Pancreas (tissue), 10 donors: ENCODE results near the gene SLC35A2. TPM values are rescaled to one million over a fixed set of nuclear protein-coding genes. Genes with fewer than 3 reads are reported as not detected.
A peak's percentile ranks its signal among the peaks of the same experiment; 100 is the strongest.

Source experiments
- ATAC-seq, 4 donors: fragments of 200-7000 bp; cut with Tn5 transposase; one replicate each; pipeline versions ENCODE4 v1.8.0 to v1.9.1; 2020; ENCODE audit warnings: mild to moderate bottlenecking in 4 of 4, moderate library complexity in 4 of 4
- DNase-seq, 6 donors: peaks; one replicate each; pipeline ENCODE4 v3.0.0-alpha.2; 2020
- FAIRE-seq: peaks from 2 replicates; lab custom pipeline; 2012; peaks lifted over from hg19 to GRCh38; lab: Jason Lieb, UNC
- H3K27ac ChIP-seq, 4 donors: fragments of 200-600 bp; sonication (generic); 1 replicate in 3 of 4; 2 replicates in 1 of 4; pipeline versions ENCODE4 v1.5.0 to v1.8.0; 2020
- H3K27me3 ChIP-seq, 4 donors: fragments of 200-600 bp; one replicate each; pipeline ENCODE4 v1.8.0; 2021
- H3K36me3 ChIP-seq, 3 donors: fragments of 200-600 bp; sonication (generic) in 1 of 3; one replicate each; pipeline versions ENCODE4 v1.5.0 to v1.8.0; 2020 to 2021
- H3K4me1 ChIP-seq, 3 donors: fragments of 200-600 bp; one replicate each; pipeline ENCODE4 v1.8.0; 2021
- H3K4me3 ChIP-seq, 4 donors: fragments of 200-600 bp; sonication (generic) in 2 of 4; one replicate each; pipeline versions ENCODE4 v1.5.0 to v1.8.0; 2020 to 2021
- H3K9me3 ChIP-seq, 4 donors: fragments of 200-600 bp; one replicate each; pipeline ENCODE4 v1.8.0; 2021
- WGBS, 2 donors: extraction: QIAGEN DNeasy Blood & Tissue Kit; methylation state at CpG; one replicate each; pipeline ENCODE4 v1.1.7; 2013; 5-methylcytosine and 5-hydroxymethylcytosine counted together
- intact Hi-C, 3 donors: fragments of 100-400 bp; cut with DNase I; formaldehyde crosslinking; loops; one replicate each; pipeline versions ENCODE4 v1.11.1 to v1.14.2; 2022
- polyA plus RNA-seq, 2 donors: library from polyadenylated mRNA; stranded (reverse); fragments of 200-250 nt; gene quantifications; one replicate each; pipeline ENCODE4 v1.2.3, GENCODE V29; 2013
- total RNA-seq, 6 donors: library from RNA; stranded (reverse); fragmentation: NEBNext Ultra II Directional in 4 of 6; extraction: Animal tissue kit (Norgen Biotek cat#: 25700) in 4 of 6; gene quantifications; one replicate each; pipeline versions ENCODE4 v1.2.1 to v1.2.4, GENCODE V29; 2021 to 2023
- TF ChIP-seq, protein P1 (sequence below), 4 donors: fragments of 200-600 bp; sonication (generic) in 3 of 4; IDR thresholded peaks; one replicate each; pipeline versions ENCODE4 v1.5.0 to v1.8.0; 2021; ENCODE audit warnings: antibody characterized with exemption in 4 of 4
- donor health status: healthy with polysubstance abuse.
- donor health status: DM: no; HTN: no; CAD: no; lungs with moderate emphysema.
- donor health status: DM: no; HTN: no; CAD: no.
- donor health status: control.
- donor health status: control.
- donor health status: Bipolar disorder and iron deficiency.
- donor health status: DM: yes; HTN: yes; CAD: no.
- donor health status: DM: no; HTN: no; CAD: no.
- donor health status: DM: no; HTN: no; CAD: no.
- donor health status: DM: yes; HTN: yes; CAD: no.

The SLC35A2 gene
- total and polyA plus RNA-seq, 8 donors = 7.1 to 20.6 (median 14.6) TPM

DNA sequence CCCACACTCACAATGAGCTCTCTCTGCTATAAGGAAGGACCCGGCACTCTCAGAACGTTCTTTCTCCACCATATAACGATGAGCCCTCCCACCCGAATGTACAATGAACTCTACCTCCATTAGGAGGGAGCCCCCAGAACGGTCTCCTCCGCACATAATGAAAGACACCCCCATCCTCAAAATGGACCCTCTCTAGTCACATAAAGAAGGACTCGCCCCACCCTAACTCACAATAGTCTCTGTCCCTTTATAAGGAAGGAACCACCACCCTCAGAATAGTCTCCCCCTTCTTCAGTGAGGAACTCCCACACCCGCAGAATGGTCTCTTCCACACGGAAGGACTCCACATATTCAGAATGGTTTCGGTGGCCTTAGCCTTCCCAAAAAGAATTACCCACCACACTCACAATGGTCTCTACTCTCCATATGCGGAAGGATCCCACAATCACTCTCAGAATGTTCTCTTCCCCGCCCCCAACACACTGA lies 477 bp downstream of the SLC35A2 start:
- no peak for FAIRE-seq
- peak overlapping the region; percentile 38 to 84 (median 74) for H3K27ac ChIP-seq
- peak in 1 of 4 donors; percentile 3 for ATAC-seq

DNA sequence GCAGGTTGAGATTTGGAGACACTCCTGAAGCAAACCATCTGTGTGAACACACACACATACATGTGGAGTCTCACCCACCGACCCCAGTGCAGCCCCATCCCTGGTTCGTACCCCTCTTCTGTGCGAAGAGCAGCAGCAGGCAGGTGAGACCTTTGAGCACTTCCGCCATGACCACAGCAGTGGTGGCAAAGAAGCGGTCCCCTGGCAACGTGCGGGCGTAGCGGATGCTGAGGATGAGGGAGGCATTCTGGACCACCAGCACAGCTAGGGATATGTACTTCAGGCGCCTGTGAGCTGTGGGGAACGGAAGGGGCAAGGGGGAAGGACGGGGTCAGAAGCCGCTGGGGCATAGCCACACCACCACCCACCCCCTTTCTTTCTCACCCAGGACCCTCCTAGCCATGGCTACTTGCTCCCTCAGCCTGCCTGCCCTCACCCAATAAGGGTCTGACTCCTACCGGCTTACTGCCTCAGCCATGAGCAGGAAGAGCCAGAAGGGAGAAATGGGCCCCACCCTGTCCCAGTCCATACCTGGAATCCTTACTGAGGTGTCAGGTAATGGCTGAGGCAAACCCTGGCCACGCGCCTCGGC lies 1.6 kb downstream of the SLC35A2 start:
- Histone ChIP-seq H3K27ac (no peak overlapping the region), H3K9me3 (no peaks in the 10 kb centered on the region), H3K36me3 (peaks cover 0 to 5% (median 0%) of the 10 kb centered on the region in 3 donors), H3K4me3 (no peak overlapping the region), H3K27me3 (no peaks in the 10 kb centered on the region), H3K4me1 (no peaks in the 10 kb centered on the region)
- ATAC-seq = no peak
- intact Hi-C loops = no loop called here
- TF ChIP-seq, protein P1, sequence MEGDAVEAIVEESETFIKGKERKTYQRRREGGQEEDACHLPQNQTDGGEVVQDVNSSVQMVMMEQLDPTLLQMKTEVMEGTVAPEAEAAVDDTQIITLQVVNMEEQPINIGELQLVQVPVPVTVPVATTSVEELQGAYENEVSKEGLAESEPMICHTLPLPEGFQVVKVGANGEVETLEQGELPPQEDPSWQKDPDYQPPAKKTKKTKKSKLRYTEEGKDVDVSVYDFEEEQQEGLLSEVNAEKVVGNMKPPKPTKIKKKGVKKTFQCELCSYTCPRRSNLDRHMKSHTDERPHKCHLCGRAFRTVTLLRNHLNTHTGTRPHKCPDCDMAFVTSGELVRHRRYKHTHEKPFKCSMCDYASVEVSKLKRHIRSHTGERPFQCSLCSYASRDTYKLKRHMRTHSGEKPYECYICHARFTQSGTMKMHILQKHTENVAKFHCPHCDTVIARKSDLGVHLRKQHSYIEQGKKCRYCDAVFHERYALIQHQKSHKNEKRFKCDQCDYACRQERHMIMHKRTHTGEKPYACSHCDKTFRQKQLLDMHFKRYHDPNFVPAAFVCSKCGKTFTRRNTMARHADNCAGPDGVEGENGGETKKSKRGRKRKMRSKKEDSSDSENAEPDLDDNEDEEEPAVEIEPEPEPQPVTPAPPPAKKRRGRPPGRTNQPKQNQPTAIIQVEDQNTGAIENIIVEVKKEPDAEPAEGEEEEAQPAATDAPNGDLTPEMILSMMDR (IDR thresholded peaks at IDR 0.05) = no peak
- WGBS, 2 donors = 75 to 84% methylated on average over 17 of the region's 17 CpGs
- no peak for DNase-seq
- FAIRE-seq = no peak

More for the DNA sequence above, 477 bp downstream of the SLC35A2 start:
- no peaks in the 10 kb centered on the region for H3K27me3 ChIP-seq
- TF ChIP-seq, protein P1 (IDR thresholded peaks at IDR 0.05) = no peak
- no peak for DNase-seq
- no peaks in the 10 kb centered on the region for H3K36me3 ChIP-seq
- peak overlapping the region; percentile 28 to 66 (median 43) for H3K4me3 ChIP-seq
- H3K9me3 ChIP-seq = no peaks in the 10 kb centered on the region
- intact Hi-C loops = no loop called here
- WGBS, 2 donors = 0 to 32% methylated on average over 12 of the region's 12 CpGs
- no peaks in the 10 kb centered on the region for H3K4me1 ChIP-seq

DNA sequence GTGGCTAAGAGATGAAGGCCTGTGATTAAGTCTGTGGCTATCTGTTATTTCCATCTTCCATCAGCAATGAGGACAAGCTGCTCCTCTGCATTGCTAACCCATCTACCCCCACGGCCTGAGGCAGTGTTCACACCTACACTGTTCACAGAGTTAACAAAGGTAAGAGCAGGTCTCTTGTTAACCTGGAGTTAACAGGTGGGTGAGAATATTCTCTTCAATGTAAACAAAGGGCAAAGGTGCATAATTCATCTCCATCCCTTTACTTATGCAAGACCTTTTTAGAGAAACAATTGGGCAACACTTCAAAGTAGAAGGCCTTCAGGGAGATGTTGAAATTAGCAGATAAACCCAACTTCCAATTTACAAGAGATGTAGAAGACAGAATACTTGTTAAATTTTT lies 2.8 kb downstream of the SLC35A2 start:
- no peaks in the 10 kb centered on the region for H3K27me3 ChIP-seq
- ATAC-seq (no peak), DNase-seq (no peak), FAIRE-seq (no peak)
- no peak overlapping the region for H3K27ac ChIP-seq
- 64 to 74% methylated on average over 1 of the region's 1 CpG for WGBS, 2 donors
- TF ChIP-seq, protein P1 (IDR thresholded peaks at IDR 0.05) = no peak
- H3K36me3 ChIP-seq = peaks cover 0 to 5% (median 0%) of the 10 kb centered on the region in 3 donors
- intact Hi-C loops = no loop called here
- no peaks in the 10 kb centered on the region for H3K4me1 ChIP-seq
- no peaks in the 10 kb centered on the region for H3K9me3 ChIP-seq
- H3K4me3 ChIP-seq = no peak overlapping the region

DNA sequence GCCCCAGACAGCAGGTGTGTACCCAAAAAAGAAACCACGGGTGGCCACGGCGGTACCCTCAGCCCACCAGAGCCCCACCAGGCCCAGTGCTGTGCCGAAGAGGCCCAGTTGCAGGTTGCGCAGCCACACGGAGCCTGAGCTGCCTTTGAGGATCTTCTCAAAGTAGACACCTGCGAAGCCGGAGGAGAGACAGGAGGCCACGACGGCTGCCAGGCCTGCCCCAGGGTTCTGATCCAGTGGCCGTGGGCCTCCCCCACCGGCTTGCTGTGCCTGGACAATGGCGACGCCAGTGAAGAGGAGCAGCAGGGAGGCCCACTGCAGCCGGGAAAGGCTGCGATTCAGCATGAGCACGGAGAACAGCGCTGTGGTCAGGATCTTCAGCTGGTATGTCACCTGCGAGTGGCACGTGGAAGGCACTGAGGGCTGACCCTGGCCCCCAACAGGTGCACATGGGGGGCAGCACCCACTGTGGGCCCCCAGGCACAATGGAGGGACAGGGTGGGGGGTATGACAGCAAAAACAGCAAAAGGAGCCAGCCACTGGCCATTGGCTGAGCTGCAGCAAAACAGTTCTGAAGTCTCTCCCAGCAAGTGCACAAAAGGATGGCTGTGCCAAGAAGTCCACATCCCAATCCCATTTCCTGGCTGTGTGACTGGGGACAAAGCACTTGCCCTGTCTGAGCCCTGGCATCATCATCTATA lies 6.2 kb downstream of the SLC35A2 start:
- Histone ChIP-seq H3K27me3 (no peaks in the 10 kb centered on the region), H3K27ac (no peak overlapping the region), H3K4me3 (no peak overlapping the region), H3K9me3 (no peaks in the 10 kb centered on the region), H3K4me1 (no peaks in the 10 kb centered on the region), H3K36me3 (peaks cover 0 to 5% (median 5%) of the 10 kb centered on the region in 3 donors)
- no peak for FAIRE-seq
- intact Hi-C loops = no loop called here
- 87 to 92% methylated on average over 20 of the region's 20 CpGs for WGBS, 2 donors
- TF ChIP-seq, protein P1 (IDR thresholded peaks at IDR 0.05) = no peak
- DNase-seq = no peak
- no peak for ATAC-seq

DNA sequence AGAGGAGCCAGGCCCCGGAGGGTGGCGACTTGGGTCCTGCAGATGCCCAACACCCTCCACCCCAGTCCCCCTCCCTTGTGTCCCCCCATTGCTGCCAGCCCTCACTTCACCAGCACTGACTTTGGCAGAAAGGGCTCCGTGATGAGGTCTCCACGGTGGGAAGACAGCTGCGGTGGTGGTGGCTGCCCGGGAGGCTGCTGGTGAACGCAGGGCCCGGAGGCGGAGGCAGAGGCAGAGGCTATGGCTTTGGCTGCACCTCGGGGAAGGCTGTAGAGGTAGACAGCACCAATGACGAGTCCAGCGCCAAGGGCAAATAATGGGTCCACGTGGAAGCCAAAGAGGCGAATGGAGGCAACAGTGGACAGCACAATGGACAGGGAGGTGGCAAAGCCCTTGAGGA lies 6.8 kb downstream of the SLC35A2 start:
- DNase-seq (no peak), FAIRE-seq (no peak), ATAC-seq (no peak)
- H3K27me3 ChIP-seq = no peaks in the 10 kb centered on the region
- no peak overlapping the region for H3K27ac ChIP-seq
- H3K4me3 ChIP-seq = no peak overlapping the region
- TF ChIP-seq, protein P1 (IDR thresholded peaks at IDR 0.05) = no peak
- peaks cover 0 to 5% (median 5%) of the 10 kb centered on the region in 3 donors for H3K36me3 ChIP-seq
- H3K9me3 ChIP-seq = no peaks in the 10 kb centered on the region
- H3K4me1 ChIP-seq = no peaks in the 10 kb centered on the region
- intact Hi-C loops = no loop called here
- 82 to 84% methylated on average over 14 of the region's 14 CpGs for WGBS, 2 donors
